NCI-H524 treated with DMSO at 0.1 percent for 48 hours (cell line): ENCODE measurements around the gene GLTP.
"Not testable (repeated sequence)": the region's sequence is repeated elsewhere in the genome, so short reads cannot be mapped to it uniquely, and the experiment has no call there.

ENCODE experiments used
- DNase-seq: peaks from one replicate; lab custom pipeline; 2025; lab: John Stamatoyannopoulos, UW

Gene GLTP

DNA sequence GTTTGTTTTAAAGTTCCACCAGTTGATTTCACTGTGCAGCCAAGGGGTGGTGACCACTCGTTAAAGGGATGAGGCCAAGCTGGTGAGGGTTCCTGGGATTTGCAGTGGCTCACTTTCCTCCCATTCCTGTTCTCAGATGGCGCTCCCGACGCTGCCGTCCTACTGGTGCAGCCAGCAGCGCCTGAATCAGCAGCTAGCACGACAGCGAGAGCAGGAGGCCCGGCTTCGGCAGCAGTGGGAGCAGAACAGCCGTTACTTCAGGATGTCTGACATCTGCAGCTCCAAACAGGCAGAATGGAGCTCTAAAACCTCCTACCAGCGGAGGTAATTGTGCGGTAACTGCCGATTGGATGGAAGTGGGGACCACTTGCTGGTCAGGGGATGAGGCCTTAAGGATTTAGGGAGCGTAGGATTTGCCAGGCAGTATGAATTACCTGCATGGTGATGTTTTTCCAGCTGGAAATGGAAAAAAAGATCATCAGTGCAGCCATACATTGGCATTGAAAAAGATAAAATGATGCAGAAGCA, 22.6 kb upstream of the GLTP start:
- DNase-seq: no peak

DNA sequence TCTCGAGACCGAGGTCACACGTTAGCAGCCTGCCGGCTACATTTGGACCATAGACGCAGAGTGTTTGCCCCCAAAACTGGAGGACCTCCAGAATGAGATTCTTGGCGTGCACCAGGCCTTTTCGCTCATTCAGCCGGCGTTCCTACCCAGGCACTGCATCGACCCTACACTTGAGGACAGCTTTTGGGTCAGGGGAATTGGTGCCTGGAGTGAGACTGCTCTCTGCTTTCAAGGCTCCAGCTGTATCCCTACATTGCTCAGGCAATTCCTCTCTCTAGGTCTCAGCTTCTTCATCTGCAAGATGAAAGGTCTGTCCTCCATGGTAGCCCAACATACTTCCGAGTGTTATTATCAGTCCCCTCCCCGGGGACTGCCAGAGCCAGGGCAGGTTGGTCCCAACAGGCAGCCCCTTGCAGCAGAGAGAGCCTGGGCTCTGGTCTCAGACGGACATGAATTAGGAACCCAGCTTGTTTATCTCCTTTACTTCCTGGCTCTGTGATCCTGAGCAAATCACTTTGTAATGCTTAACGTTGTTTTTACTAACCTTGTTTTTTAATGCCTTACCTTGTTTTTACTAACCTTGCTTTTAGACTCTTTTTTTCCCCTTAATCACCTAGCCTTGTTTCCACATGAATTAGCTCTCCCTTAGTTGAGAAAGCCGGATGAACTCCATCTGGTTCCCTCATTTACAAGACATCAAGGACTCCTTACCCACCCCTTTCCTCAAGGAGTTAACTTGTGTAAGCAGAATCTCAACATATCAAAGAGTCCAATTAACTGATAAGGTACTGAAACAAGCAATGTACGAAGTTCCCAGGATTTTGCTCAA, 20.6 kb upstream of the GLTP start:
- DNase-seq: no peak

DNA sequence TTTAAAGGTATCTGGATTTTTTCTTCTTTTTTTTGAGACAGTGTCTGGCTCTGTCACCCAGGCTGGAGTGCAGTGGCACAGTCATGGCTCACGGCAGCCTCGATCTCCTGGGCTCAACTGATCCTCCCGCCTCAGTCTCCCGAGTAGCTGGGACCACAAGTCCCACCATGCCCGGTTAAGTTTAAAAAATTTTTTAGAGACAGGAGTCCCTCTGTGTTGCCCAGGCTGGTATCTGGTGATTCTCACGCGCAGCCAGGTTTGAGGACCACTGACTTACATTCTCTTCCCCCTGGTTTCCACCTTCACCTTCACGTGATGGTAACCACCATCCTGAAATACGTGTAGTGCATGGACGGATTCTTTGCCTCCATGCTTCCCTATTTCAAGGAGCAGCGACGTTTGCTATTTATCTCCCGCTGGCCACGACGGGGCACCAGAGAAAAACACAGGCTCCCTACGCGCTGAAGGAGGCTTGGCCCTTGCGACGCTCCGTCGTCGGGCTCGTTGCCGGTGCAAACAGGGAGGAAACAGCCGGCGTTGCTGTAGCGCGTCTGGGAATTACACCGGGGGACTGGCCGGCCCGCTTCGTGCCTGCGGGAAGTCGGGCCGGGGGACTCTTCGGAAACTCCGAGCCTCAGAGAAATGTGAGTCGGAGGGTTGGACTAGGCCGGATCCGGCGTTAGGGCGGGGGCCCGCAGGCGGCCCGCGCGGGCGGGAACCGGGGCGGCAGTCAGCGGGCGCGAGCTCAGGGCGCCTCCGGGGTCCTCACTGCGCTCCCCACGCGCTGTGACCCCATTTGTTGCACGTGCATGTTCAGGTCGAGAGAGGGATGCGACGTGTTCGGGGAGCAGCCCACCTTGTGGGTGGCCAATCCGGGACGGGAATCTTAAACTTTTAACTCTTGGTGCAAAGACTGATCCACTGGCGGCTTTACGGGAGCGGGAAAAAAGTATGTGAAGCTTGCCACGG, 19.7 kb upstream of the GLTP start, which contains the start of gene TCHP:
TSS of gene TCHP (plus strand) at position 492 of the 969 bp plus-strand sequence. CDS start 2,753 bp downstream, outside the sequence.
- DNase-seq: peak; percentile 30

DNA sequence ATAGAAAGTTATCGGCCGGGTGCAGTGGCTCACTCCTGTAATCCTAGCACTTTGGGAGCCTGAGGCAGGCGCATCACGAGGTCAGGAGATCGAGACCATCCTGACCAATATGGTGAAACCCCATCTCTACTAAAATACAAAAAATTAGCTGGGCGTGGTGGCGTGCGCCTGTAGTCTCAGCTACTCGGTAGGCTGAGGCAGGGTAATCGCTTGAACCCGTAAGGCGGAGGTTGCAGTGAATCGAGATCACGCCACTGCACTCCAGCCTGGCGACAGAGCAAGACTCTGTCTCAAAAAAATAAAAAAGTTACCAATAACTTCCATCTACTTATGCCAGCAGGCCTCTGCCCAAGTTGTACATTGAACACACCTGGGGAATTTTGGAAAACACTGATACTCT, 19.0 kb upstream of the GLTP start:
- not testable (repeated sequence) for DNase-seq

DNA sequence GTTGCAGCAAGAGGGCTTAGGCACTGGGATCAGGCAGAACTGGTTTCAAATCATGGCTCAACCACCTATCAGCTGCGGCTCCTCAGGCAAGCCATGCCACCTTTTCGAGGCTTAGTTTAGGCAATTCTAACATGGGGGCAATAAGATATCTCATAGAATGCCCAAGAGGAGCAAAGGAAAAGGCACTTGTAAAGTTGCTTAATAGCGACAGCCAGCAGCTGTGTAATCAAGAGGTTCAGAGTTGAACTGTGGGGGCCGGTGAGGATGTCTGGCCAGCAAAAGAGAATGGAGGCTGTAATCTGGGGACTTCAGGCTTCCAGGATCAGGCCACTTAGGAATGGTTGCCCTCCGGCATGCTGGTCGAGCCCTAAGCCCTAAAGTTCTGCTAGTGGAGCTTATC, 16.7 kb upstream of the GLTP start:
- no peak for DNase-seq

DNA sequence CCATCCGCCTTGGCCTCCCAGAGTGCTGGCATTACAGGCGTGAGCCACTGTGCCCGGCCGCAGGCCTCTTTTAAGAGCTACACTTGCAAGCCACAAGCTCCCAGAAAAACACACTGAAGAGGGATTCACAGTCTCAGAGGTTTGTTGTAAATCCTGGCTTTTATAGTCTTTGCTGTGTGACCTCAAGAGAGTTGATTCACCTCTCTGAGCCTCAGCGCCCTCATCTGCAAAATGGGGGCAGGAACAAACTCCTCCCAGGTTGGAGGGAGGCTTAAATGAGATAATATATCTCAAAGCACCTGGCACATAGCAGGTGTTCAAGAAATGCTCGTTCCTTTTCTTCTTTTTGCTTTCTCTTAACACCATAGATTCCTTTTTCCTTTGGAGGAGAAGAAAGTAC, 15.8 kb upstream of the GLTP start:
- no peak for DNase-seq

DNA sequence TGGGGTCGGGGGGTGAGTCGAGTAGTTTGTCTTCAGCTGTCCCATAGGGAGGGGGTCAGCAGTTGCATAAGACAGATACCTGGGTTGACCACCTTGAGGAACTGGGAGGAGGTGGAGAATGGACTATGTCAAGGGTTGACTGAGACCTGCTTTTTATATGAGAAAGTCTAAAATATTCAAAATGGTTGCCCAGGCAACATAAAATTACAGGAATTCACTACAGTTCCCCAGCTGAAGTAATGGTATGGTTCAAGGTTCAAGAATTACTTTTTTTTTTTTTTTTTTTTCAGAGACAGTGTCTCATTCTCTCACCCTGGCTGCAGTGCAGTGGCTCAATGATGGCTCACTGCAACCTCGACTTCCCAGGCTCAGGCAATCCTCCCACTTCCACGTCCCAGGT, 14.6 kb upstream of the GLTP start:
- no peak for DNase-seq

DNA sequence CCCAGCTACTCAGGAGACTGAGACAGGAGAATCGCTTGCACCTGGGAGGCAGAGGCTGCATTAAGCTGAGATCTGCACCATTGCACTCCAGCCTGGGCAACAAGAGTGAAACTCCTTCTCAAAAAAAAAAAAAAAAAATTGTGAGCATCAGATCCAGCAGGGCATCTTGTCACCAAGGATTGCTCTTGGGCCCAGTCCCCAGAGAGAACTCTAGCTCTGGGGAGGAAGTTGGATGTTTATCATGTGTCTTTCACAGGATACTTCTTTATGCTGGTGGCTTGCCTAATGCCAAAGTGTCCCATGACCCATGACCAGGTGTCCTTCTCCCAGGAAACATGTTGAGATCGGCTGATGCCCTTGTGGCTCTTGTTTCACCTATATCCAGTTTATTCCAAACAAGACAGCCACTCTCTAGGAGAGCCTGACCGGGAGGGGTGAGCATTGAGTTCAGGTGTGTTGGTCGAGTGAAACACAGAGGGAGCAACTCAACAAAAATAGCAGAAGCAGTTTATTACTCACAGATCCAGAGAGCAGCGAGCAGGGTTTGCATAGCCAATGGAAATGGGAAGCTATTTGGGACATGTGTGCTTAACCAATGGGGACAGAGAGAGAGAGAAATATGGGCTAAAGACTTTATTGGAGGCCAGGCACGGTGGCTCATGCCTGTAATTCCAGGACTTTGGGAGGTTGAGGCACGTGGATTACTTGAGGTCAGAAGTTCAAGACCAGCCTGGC, 13.1 kb upstream of the GLTP start:
- DNase-seq: no peak

DNA sequence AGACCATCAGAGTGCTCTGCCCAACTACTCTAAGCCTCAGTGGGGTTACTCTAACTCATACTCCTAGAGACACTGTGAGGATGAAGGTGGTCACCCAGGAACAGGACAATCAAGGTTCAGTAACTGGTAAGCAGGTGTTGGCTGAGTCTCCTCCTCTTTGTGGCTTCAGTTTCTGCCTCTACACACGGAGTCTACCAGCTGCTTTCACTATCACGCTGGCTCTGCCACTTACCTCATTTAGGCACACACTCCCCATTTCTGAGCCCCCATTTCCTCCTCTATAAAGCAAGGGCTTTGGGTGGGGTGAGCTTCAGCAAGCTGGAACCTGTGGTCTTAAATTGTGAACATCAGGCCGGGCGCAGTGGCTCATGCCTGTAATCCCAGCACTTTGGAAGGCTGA, 12.4 kb upstream of the GLTP start:
- DNase-seq: no peak

DNA sequence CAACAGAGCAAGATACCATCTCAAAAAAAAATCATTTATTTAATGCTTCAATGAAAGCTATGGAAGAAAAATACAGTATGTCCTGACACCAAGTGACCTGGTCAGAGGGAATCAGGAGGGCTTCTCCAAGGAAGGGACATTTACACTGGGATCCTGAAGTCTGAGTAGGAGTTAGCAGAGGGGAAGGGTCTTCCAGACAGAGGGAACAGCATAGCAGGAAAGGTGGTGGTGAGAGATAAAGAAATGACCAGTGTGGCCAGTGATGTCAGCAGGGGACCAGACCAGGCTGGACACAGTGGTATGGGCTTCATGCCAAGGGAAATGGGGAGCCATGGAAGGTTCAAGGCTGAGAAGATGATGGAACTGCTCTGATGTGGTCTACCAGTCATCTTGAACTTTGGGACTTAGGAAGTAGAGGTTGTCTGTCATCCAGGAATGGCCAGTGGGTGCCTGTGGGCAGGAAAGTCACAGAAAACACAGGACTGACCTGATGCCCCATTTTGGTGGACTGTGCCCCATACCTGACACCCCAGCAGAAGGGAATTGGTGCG, 11.9 kb upstream of the GLTP start:
- no peak for DNase-seq

DNA sequence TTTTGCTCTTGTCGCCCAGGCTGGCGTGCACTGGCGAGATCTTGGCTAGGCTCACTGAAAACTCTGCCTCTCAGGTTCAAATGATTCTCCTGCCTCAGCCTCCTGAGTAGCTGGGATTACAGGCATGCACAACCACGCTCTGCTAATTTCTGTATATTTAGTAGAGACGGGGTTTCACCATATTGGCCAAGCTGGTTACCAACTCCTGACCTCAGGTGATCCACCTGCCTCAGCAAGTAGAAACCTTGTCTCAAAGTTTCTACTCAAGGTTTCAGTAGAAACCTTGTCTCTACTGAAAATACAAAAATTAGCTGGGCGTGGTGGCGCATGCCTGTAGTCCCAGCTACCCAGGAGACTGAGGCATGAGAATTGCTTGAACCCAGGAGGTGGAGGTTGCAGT, 11.4 kb upstream of the GLTP start:
- not testable (repeated sequence) for DNase-seq

DNA sequence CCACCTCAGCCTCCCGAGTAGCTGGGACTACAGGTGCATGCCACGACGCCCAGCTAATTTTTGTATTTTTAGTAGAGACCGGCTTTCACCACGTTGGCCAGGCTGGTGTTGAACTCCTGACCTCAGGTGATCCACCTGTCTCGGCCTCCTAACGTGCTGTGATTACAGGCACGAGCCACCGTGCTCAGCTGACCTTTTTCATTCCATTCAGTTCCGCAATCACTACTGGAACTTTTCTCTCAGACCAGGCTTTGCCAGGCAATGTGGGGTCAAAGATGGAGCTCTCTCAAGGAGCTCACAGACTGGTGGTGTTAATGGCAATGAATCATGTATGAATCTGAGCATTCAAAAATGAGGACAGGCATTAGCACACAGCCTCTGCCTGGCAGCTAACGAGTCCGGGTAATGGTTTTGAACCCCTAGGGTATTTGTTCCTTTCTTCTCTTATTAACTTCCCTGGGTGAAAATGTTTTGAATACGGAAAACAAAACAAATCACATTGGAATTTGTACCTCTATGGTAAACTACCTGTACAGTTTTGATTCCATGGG, 10.4 kb upstream of the GLTP start:
- no peak for DNase-seq

DNA sequence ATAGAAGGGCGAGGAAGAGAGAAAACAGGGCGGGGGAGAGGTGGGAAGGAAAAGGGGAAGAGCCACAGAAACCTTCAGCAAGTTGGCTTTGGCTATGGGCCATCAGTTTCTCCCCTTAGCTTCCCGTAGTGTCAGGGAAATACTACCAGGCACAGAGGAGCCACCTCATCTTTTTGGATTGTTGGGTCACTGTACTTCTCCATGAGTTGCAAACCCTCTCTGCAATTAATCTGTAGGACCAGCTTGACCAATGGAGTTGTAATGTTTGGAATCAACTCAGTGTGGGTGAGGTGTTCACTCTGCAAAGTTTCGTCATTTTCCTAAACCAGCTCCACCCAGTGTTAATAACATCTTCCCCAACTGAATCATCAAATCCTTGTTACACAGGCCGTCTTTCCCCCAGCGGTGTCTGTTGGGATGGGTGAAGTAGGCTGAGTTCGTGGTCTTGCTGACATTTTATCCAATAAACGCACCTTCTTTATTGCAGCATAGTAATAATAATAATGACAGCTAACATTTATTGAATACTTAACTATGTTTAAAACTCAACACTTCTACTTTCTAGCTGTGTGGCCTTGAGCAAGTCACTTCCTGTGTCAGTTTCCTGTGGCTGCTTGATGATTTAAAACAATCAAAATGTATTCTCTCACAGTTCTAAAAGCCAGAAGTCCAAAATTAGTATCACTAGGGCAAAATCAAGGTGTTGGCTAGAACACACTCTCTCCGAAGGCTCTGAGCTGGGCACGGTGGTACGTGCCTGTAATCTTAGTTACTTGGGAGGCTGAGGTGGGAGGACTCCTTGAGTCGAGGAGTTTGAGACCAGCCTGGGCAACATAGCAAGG, 8.1 kb upstream of the GLTP start:
- DNase-seq: no peak

DNA sequence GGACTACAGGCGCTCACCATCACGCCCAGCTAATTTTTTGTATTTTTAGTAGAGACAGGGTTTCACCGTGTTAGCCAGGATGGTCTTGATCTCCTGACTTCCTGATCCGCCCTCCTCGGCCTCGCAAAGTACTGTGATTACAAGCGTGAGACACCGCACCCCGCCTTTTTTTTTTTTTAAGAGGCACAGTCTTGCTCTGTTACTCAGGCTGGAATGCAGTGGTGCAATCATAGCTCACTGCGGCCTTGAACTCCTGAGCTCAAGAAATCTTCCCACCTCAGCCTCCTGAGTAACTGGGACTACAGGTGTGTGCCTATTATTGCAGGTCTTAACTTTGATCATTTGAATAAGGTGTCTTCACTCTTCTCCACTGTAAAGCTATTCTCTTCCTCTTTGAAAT, 5.3 kb upstream of the GLTP start:
- DNase-seq: no peak

DNA sequence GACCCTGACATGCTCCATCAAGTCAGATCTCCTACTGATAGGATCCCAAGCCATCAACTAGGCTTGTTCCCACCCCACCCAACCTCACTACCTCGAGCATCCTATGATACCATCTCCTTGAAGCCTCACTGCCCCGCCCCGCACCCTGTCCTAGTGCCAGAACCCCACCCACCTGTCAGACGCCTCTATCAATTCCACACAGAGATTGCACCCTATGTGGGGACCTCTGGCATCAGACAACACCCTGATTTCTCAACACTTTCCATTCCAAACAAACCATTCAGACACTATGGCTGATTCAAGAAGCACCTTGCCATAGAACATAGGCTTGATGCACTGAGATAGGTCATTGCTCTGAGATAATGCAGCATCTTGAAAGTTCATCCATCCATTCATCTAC, 3.1 kb upstream of the GLTP start:
- DNase-seq: no peak

DNA sequence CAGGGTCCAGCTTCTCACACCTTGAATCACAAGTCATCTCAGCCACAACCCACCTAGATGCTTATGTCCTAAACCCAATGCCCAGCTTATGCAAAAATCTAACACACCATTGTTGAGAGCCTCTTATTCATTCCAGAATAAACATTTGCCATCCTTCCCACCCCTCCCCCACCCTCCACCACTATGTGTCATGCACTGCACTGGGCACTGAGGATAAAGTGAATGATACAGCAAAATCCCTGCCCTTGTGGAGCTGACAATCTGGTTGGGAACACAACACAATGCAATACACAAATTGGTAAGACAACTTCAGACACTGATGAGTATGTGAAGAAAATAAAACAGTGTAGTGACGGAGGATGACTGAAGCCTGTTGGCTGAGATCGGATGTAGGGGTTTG, 1.4 kb upstream of the GLTP start:
- no peak for DNase-seq

DNA sequence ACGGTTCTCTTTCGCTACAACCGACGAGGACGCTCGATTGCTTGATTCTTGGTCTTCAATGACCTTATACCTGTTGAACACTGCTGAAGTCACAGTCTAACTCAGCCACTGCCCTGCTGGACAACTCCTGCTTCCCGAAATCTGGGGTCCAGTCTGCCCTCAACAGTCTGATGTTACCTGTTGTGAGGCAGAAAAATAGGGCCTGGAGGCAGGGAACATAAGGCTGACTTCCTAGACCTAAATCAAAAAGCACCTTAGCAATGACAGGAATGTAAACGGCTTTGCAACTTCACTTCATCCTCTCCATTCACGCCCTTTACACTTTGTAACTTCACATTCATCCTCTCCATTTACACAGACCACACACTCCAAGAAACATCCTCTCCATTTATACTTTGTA, 597 bp upstream of the GLTP start:
- DNase-seq: no peak

DNA sequence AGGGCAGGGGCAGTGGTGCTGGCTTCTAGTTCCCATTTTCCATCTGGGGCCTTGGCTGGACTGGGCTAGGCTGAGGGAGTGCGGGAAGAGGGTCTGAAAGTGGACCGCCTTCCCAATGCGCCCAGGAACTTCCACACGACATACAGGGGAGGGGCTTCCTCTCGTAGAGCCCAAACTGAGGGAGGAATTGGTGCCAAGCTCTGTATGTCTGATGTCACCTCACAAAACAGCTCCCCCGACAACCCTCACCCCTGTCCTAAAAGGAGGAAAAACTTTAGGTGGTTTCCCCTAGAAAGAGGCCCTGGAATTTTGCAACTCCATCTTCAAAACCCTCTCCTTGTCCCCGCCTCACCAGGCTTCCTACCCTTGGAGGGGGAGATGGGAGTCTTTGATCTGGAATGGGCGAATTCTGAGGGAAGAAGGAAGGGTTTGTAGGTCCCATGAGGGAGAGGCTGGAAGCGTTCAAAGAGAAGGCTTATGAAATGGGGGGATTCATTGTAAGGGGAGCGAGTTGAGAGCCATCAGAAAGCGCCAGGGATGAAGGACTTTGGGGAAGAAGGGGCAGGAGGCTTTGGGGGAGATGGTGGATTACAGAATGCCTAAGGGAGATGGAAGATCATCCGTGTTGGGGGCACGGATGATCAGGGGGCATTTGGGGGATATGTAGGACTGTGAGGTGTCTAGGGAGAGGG, 844 bp downstream of the GLTP start:
- no peak for DNase-seq

DNA sequence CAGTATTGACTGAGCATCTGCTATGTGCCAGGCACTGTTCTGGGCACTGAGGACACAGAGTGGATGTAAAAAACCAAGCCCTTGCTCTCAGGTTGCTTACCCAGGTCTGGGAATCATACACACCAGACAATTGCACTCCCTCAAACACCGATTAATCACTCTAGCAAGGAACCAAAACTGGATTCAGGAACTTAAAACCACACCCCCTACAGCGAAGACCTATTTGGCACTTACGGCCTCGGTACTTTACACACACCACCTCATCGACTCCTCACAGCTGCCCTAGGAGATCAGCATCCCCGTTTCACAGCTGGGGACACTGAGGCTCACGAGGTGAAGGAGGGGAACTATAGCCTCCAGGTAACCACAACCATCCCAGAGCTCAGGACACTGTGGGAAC, 1.6 kb downstream of the GLTP start:
- no peak for DNase-seq

DNA sequence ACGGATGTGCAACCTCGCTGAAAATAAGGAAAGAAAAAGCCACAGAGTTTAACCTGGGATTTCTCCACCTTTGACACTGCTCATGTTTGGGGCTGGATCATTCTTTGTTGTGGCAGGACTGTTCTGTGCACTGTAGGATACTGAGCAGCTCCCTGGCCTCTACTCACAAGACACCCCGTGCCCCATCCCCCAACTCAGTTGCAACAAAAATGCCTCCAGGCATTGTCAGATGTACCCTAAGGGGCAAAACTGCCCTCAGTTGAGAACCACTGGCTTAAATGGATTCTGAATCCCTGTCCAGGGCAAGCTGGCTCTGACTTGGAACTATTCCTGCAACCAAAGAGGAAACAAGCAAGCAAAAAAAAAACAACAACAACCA, 2.1 kb downstream of the GLTP start:
- DNase-seq: no peak
